CD4-positive, alpha-beta T cell (primary cell): ENCODE measurements around the gene CX3CL1. TPM values are rescaled to one million over a fixed set of nuclear protein-coding genes. Genes with fewer than 3 reads are reported as not detected.
A peak's percentile ranks its signal among the peaks of the same experiment; 100 is the strongest.

Experiments
- ATAC-seq: fragments of 200-7000 bp; cut with Tn5 transposase; one replicate; pipeline ENCODE4 v1.10.0; 2022; ENCODE audit warnings: mild to moderate bottlenecking; ENCODE audit not compliant: poor library complexity
- CTCF ChIA-PET: fragments of 350-600 bp; sonication (Branson Sonifier 250); formaldehyde crosslinking; loops from one replicate; lab custom pipeline; 2021; ENCODE audit warnings: antibody characterized with exemption, inconsistent platforms; lab: Charles Lee
- POLR2A ChIA-PET: fragments of 350-600 bp; sonication (Branson Sonifier 250); formaldehyde crosslinking; loops from one replicate; lab custom pipeline; 2021; ENCODE audit warnings: antibody characterized with exemption, inconsistent platforms; lab: Charles Lee
- DNase-seq, 14 experiments: peaks; one replicate each; pipeline ENCODE4 v3.0.0-alpha.2; 2013 to 2020; ENCODE audit warnings: mixed read lengths in 2 of 14
- H3K27ac ChIP-seq, 2 donors: one replicate each; pipeline versions ENCODE4 v1.5.1 to v1.7.0; 2013; ENCODE audit warnings: low read length in 2 of 2, low read depth in 1 of 2, mild to moderate bottlenecking in 1 of 2
- H3K27me3 ChIP-seq, 2 experiments: 1 replicate in 1 of 2; 2 replicates in 1 of 2; pipeline versions ENCODE4 v1.6.1 to v1.7.0; 2013; ENCODE audit warnings: low read length in 2 of 2, control low read depth in 1 of 2, mild to moderate bottlenecking in 1 of 2, moderate library complexity in 1 of 2; ENCODE audit not compliant: insufficient read depth in 2 of 2, control insufficient read depth in 1 of 2
- H3K36me3 ChIP-seq: one replicate; pipeline ENCODE4 v1.6.1; 2013; ENCODE audit warnings: low read length, control low read depth; ENCODE audit not compliant: insufficient read depth
- H3K4me1 ChIP-seq: one replicate; pipeline ENCODE4 v1.6.1; 2013; ENCODE audit warnings: low read length, control low read depth; ENCODE audit not compliant: insufficient read depth
- H3K4me3 ChIP-seq: one replicate; pipeline ENCODE4 v1.5.1; 2013; ENCODE audit warnings: mild to moderate bottlenecking, low read length, moderate library complexity
- H3K9me3 ChIP-seq, 2 experiments: 1 replicate in 1 of 2; 2 replicates in 1 of 2; pipeline versions ENCODE4 v1.6.1 to v1.7.0; 2013; ENCODE audit warnings: low read length in 2 of 2, mild to moderate bottlenecking in 2 of 2, control low read depth in 1 of 2, moderate library complexity in 1 of 2; ENCODE audit not compliant: control insufficient read depth in 1 of 2, insufficient read depth in 1 of 2
- H3K27ac Mint-ChIP-seq: one replicate; pipeline ENCODE4 v1.8.0; 2020; ENCODE audit warnings: mixed read lengths
- H3K27me3 Mint-ChIP-seq: one replicate; pipeline ENCODE4 v1.8.0; 2021; ENCODE audit warnings: mixed read lengths
- H3K36me3 Mint-ChIP-seq: one replicate; pipeline ENCODE4 v1.8.0; 2021; ENCODE audit warnings: low read depth, mixed read lengths
- H3K4me1 Mint-ChIP-seq: one replicate; pipeline ENCODE4 v1.8.0; 2021; ENCODE audit warnings: low read depth, mixed read lengths
- H3K4me3 Mint-ChIP-seq: one replicate; pipeline ENCODE4 v1.8.0; 2020; ENCODE audit warnings: mild to moderate bottlenecking, mixed read lengths
- H3K9me3 Mint-ChIP-seq: one replicate; pipeline ENCODE4 v1.8.0; 2020; ENCODE audit warnings: mixed read lengths
- CTCF ChIP-seq: fragments of 200-600 bp; IDR thresholded peaks from one replicate; pipeline ENCODE4 v1.8.0; 2022; ENCODE audit warnings: antibody characterized with exemption, mild to moderate bottlenecking
- intact Hi-C, 2 experiments: fragments of 100-400 bp; cut with DNase I in 1 of 2; cut with micrococcal nuclease in 1 of 2; formaldehyde crosslinking; loops; one replicate each; pipeline versions ENCODE4 v1.15.1 to v1.9.0; 2023 to 2025; cut with DNase I, micrococcal nuclease
- total RNA-seq, 174 experiments: library from RNA in 2 of 174; stranded (reverse) in 2 of 174; gene quantifications; one replicate each; pipeline ENCODE4 v1.2.3 and lab custom pipeline; 2021 to 2026

CX3CL1 gene
- total RNA-seq, 2 experiments from 2014 or later = not detected

- peaks cover 53% of the 10 kb centered on the region for H3K36me3 ChIP-seq
These were observed 55.5 kb downstream of the CX3CL1 start for GRCh38 chr16:57427824-57428223.

GRCh38 chr16:57430955-57431354 is 58.7 kb downstream of the CX3CL1 start:
- TF ChIP-seq CTCF = no peak
- H3K36me3 Mint-ChIP-seq = peaks cover 86% of the 10 kb centered on the region
- no peak overlapping the region for H3K4me3 Mint-ChIP-seq
- H3K36me3 ChIP-seq = peaks cover 84% of the 10 kb centered on the region
- no peaks in the 10 kb centered on the region for H3K9me3 Mint-ChIP-seq
- POLR2A ChIA-PET = no interaction called here
- H3K27me3 ChIP-seq = no peaks in the 10 kb centered on the region
- peaks cover 22% of the 10 kb centered on the region for H3K4me1 ChIP-seq
- peaks cover 35% of the 10 kb centered on the region for H3K4me1 Mint-ChIP-seq
- ATAC-seq (no peak), DNase-seq (no peak)
- H3K4me3 ChIP-seq = no peak overlapping the region
- CTCF ChIA-PET = no interaction called here
- no peaks in the 10 kb centered on the region for H3K27me3 Mint-ChIP-seq
- H3K9me3 ChIP-seq = no peaks in the 10 kb centered on the region
- peak overlapping the region; percentile 42 for H3K27ac Mint-ChIP-seq
- intact Hi-C loops = no loop called here
- H3K27ac ChIP-seq = no peak overlapping the region

More at GRCh38 chr16:57427824-57428223, 55.5 kb downstream of the CX3CL1 start:
- no peak overlapping the region for H3K27ac ChIP-seq
- no peaks in the 10 kb centered on the region for H3K27me3 ChIP-seq
- Mint-ChIP-seq H3K27ac (no peak overlapping the region), H3K36me3 (peaks cover 57% of the 10 kb centered on the region), H3K27me3 (no peaks in the 10 kb centered on the region), H3K9me3 (no peaks in the 10 kb centered on the region), H3K4me3 (no peak overlapping the region), H3K4me1 (peaks cover 10% of the 10 kb centered on the region)
- TF ChIP-seq CTCF = no peak
- POLR2A ChIA-PET = no interaction called here
- DNase-seq (no peak), ATAC-seq (no peak)
- H3K4me1 ChIP-seq = peaks cover 9% of the 10 kb centered on the region
- intact Hi-C loops = no loop called here
- CTCF ChIA-PET = no interaction called here
- H3K4me3 ChIP-seq = no peak overlapping the region
- no peaks in the 10 kb centered on the region for H3K9me3 ChIP-seq

- Mint-ChIP-seq H3K4me3 (no peak overlapping the region), H3K4me1 (peaks cover 35% of the 10 kb centered on the region), H3K27ac (peak overlapping the region; percentile 84), H3K36me3 (peaks cover 88% of the 10 kb centered on the region), H3K27me3 (no peaks in the 10 kb centered on the region), H3K9me3 (no peaks in the 10 kb centered on the region)
- no peak for ATAC-seq
- no peaks in the 10 kb centered on the region for H3K9me3 ChIP-seq
- no peaks in the 10 kb centered on the region for H3K27me3 ChIP-seq
- peaks cover 89% of the 10 kb centered on the region for H3K36me3 ChIP-seq
- no peak overlapping the region for H3K4me3 ChIP-seq
- no peak for DNase-seq
- intact Hi-C loops = no loop called here
- no peak for TF ChIP-seq CTCF
- ChIA-PET CTCF (interaction anchor here (1.5 to 1.9 kb wide), 3 partner anchors 14 to 87 kb away, joined by 3 to 9 read pairs (median 3); partner anchors contain the start of genes CIAPIN1 and COQ9), POLR2A (interaction anchor here (1.3 to 2.7 kb wide), 3 partner anchors 14 to 30 kb away, joined by 5 to 18 read pairs (median 12); partner anchors contain the start of genes CIAPIN1, COQ9 and POLR2C)
- peaks cover 22% of the 10 kb centered on the region for H3K4me1 ChIP-seq
- peak overlapping the region in 1 of 2 donors; percentile 38 for H3K27ac ChIP-seq
These were observed 60.2 kb downstream of the CX3CL1 start for GRCh38 chr16:57432505-57432904.
